HG03060 (cell line): Measurements from ENCODE around the gene FUT7.

Experiments used
- ATAC-seq: cut with Tn5 transposase; IDR thresholded peaks from one replicate; pipeline ENCODE4 v1.9.1; 2021; ENCODE audit warnings: low read depth, moderate number of reproducible peaks; ENCODE audit not compliant: unreplicated experiment

The FUT7 gene

DNA sequence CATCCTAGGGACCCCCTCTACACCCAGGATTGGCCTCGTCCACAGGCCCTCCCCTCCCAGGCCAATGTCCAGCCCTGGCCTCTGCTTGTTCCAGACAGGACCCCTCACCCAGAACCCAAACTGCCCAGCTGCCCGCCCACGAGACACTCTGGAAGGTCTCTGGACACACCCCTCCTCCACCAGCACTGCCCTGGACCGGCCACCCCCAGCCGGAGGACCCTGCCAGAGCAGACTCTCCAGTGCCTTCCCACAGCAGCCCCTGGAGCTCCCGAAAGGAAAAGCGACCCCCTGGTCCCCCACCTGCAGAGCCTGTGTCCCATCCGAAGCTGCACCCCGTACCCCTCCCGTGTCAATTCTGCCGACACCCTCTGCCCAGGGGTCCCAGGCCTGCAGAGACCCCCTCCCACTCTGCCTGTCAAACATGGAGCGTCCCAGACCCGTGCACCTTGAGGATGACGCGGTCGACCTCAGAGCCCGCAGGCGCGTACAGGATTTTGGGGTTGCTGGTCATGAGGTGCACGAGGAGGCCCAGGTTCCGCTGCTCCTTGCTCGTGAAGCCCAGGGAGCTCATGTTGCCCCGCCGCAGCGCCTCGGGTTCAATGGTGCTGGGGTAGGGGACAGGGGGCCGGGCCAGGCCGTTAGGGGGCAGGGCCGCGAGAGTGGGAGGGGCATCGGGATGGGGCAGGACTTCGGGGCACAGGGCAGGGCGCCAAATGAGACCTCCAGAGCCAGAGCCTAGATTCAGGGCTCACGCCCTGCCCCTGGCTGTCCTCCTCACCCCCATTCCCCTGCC lies 11.8 kb downstream of the FUT7 start:
- ATAC-seq, result no peak

GRCh38 chr9:137018761-137019559 lies 12.9 kb downstream of the FUT7 start:
- no peak for ATAC-seq

- no peak for ATAC-seq
These were observed 13.9 kb downstream of the FUT7 start for GRCh38 chr9:137017791-137018497.

DNA sequence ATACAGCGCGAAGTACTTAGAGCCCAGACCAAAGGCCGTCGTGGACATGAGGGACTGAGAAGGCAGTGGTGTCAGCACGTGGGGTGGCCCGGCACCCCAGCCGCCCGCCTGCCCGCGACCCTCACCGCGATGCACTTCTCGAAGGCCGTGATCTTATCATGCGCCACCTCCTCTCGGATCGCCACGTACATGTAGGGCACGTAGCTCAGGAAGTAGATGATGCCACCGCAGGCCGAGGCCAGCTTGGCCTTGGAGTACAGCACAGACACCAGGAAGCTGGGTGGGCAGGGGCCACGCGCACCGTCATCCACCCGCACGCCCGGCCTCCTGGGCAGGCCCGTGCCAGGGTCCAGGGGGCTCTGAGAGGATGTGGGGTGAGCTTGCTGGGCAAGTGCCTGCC lies 14.8 kb downstream of the FUT7 start:
- no peak for ATAC-seq

- no peak for ATAC-seq
These were observed 15.5 kb downstream of the FUT7 start for GRCh38 chr9:137016436-137016835.

DNA sequence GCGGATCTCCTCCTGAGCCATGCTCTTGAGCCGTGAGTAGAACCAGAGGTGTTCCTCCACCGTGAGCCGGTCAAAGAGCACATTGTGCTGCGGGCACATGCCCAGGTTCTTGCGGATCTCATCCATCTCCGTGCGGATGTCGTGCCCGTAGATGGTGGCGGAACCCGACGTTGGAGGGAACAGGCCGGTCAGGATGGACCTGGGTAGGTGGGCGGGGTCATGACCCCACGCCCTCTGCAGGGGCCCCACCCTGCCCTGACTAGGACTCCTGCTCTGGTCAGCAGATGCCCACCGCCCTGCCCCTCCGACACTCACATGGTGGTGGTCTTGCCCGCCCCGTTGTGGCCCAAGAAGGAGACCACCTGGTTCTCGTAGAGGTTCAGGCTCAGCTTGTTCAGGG lies 15.9 kb downstream of the FUT7 start:
- ATAC-seq, result no peak

DNA sequence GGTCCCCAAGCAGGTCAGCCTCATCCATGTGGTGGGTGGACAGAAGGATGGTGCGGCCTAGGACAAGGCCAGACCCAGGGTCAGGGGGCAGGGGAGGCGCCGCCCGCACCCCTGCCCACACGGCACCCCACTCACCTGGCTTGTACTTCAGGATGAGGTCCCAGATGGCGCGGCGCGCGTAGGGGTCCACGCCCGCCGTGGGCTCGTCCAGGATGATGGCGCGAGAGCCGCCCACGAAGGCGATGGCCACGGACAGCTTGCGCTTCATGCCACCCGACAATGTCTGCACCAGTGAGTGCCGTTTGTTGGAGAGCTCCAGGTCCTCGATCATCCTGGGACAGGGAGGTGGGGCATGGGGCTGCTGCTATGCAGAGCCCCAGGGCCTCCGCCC lies 16.4 kb downstream of the FUT7 start:
- no peak for ATAC-seq

DNA sequence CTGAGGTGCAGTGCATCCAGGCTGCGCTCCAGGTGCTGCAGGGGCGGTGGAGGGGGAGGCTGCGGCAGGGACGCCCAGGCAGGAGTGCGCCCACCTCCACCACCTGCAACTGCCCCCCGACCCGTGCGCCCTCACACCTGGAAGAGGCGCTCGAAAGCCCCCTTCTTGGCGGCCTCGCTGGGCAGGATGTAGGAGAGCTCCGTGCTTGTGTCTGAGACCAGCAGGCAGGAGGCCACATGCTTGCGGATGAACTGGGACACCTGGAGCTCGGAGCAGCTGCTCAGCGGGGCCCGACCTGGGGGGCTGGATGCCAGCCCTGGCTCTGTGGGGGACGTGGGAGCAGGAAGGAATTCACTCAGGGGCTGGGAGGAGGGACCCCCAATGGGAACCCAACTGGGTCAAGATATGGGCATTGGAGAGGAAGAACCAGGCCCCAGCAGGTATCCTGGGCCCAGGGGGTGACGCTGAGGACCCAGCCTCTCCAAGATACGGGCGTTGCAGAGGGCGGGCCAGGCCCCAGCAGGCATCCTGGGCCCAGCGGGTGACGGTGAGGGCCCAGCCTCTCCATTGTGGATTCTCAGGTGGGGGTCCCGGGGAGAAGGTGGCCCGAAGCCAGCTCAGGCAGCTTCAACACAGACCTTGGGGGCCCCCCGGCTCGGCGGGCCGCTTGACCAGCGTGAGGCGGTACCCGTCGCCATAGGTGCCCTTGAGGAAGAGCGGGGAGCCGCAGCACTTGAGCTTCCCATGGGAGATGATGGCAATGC lies 16.9 kb downstream of the FUT7 start:
- ATAC-seq, result no peak

DNA sequence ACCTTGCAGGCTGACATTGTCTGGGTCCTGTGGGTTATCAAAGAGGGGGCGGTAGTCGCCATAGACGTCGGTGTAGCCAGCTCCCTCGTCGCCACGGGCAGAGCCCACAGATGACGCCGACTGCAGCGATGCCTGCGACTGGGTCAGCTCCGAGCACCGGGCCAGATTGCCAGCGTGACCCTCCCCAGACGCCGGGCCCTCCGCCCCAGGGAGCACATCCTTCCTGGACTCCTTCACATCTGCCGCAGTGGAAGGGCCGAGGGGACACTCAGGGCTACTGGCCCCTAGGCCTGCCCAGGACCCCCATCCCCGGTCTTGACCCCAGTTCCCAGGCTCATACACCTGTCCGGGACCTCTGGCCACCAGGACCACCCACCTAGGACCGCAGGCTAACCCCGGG lies 17.7 kb downstream of the FUT7 start:
- ATAC-seq, result no peak

GRCh38 chr9:137013571-137013940 lies 18.3 kb downstream of the FUT7 start:
- ATAC-seq, result no peak

DNA sequence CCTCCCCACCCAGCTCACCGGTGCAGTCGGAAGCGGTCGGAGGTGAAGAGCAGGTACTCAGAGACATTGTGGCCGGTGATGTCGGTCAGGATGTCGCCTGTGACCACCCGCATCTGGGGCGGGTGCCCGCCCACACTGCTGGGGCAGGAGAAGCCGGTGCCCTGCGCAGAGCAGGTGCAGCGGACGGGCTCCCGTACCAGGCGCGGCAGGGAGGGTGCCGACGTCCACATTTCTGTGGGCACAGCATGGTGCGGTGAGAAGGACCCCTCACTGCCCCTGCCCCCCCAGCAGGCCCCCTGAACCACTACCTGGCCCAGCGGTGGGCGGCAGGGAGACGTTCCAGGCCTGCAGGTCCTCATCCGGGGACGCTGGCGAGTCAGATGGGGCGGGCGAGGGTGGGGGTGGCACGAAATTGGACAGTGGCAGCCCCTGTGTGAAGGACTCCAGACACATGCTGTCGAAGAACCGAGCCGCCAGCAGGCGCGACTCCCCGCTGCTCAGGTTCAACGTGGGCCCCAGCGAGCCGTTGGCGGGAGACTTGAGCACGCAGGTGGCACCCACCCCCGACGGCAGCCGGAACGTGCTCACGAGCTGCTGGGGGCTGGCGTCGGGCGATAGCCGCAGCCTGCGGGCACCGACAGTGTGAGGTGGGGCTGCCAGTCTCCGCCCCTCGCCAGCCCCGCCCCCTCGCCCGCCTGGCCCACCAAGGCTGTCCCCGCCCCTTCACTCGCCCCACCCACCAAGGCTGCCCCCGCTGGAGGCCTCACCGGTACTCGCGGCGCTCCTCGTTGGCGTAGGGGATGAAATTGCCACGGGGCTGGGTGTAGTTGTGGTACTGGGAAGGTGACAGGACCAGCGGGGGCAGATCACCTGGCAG lies 19.0 kb downstream of the FUT7 start:
- no peak for ATAC-seq

GRCh38 chr9:137011907-137012675 lies 19.8 kb downstream of the FUT7 start:
- ATAC-seq, result no peak

GRCh38 chr9:137011156-137011555 lies 20.7 kb downstream of the FUT7 start:
- ATAC-seq, result no peak

DNA sequence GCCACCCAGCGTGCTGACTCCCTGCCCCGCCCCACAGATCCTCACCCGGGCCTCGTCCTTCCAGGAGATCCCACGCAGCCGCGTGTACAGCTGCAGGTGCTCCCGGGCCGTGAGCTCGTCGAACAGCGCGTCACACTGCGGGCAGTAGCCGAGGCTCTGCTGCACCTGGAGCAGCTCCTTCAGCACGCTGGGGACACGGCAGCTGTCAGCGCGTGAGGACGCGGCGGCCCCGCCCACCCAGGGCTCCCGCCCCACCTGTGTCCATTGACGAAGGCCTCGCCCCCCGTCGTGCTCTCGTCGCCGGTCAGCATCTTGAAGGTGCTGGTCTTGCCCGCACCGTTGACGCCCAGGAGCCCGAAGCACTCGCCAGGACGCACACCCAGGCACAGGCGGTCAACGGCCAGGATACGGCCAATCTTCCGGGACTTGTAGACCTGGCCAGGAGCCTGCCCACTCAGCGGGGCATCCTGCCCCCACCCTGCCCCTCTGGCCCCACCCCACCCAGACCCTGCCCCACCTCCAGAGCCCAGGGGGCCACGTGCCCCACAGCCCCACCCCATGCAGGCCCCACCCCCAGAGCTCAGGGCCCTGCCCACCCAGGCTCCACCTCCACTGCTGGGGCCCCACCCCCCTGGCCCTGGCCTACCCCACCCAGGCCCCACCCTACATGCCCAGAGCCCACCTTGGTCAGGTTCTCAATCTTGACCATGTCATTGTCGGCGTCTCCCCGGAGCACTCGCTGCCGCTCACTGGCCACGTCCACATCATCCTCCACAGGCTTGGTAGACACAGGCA lies 21.8 kb downstream of the FUT7 start:
- no peak for ATAC-seq

- no peak for ATAC-seq
These were observed 22.7 kb downstream of the FUT7 start for GRCh38 chr9:137009217-137009616.

DNA sequence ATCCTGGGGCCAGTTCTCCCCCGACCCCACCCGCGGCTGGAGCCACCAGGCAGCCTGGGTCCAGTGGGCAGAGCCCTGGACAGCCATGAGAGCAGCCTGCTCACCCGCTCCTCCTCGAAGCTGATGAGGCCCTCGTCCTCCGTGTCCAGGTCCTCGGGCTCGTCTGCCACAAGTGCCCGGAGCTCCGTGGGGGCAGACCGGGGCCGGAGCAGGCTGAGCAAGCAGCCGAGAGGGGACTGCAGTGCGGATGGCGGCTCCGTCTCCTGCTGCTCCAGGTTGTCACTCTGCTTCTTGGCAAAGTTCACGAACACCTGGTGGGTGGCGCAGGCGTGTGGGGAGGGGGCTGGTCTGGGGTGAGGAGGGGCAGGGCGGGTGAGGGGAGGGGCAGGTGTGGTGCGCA lies 23.6 kb downstream of the FUT7 start:
- no peak for ATAC-seq

DNA sequence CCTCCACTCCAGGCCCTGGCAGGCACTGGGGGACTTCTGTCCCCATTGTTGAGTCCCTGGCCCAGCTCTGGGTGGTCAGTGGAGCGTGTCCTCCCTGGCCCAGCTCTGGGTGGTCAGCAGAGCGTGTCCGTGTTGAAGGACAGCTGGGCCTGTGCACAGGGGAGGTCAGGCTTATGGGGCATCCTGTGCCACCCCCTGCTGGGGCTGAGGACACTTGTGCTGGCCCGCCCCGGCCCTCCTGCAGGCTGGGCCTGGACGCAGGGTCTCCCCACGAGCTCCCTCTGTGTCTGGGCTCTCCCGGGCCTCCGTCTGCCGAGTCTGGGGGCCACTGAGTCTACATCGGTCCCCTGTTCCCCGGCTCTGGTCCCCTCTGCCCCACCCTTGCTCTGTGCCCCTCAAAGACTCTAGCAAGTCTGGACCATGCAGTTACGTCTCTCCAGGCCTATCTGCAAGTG lies 24.0 kb downstream of the FUT7 start:
- no peak for ATAC-seq
